GM19467 (cell line): Measurements from ENCODE around the gene LRRC4.

ENCODE experiments used
- ATAC-seq: cut with Tn5 transposase; IDR thresholded peaks from one replicate; pipeline ENCODE4 v1.9.1; 2021; ENCODE audit warnings: mild to moderate bottlenecking, moderate library complexity; ENCODE audit not compliant: unreplicated experiment

Gene LRRC4

DNA sequence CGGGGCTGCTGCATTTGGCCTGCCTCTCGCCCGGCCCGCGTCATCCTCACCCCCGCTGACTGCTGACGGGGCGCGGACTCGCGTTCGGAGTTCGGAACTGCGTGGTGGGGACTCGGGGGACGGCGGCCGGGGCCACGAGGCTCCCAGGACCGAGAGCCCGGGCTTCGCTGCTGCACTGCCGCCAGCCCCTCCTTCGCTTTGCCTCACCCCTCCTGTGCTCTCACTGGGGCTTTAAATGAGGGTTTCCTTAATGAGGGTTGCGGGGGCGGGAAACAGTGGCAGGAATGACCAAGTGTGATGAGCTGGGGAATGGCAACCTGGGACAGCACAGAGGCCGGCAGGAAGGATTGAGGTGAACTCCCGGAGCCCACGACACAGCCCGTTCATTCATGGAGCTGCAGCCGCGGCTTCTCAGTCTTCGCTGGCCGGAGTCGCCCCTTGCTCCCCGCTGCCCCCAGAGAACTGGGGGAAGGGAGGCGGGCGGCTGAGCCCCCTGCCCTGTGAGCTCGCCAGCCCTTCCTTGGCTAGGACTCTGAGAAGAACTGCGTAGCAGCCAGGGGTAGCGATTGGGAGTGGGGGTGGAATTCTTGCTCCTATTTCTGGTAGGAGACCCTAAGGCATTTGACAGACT, 1.5 kb upstream of the LRRC4 start:
- ATAC-seq: peak; percentile 3

DNA sequence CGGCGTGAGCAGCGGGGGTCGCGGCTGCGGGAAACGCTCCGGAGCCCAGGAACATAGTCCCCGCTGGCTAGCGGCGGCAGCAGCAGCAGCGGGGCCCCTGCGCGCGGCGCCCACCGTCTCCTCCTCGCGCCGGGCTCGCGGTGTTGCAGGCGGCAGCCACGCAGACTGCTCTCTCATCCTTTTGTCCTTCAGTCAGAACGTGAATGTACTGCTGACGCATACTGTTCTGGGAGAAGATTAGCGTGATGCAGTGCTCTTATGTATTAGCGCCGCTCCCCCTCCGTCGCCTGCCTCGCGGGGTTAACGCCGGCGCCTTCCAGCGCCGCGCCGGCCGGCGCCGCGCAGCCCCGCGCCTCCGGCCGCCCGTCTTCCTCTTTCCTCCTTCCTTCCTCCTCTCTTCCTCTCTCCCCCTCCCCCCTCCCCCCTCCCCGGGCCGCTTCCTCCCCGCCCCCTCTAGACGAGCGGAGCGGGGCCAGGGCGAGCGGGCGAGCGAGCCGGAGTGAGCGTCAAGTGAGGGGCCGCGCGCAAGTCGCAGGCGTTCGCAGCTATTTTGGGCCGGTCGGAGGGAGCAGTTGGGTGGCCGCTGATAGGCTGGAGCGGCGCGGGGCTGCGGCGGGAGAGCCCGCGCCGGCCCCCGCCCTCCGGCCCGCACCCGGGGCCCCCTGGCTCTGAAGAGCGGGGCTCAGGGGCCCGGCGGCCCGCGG, 816 bp upstream of the LRRC4 start:
- ATAC-seq: peak; percentile 67

- no peak for ATAC-seq
These were observed 979 bp downstream of the LRRC4 start for GRCh38 chr7:128030263-128030653.

GRCh38 chr7:128029405-128029995, 1.7 kb downstream of the LRRC4 start:
- no peak for ATAC-seq

- no peak for ATAC-seq
These were observed 3.7 kb downstream of the LRRC4 start for GRCh38 chr7:128027485-128027980.

GRCh38 chr7:128026551-128026950, 4.7 kb downstream of the LRRC4 start:
- ATAC-seq: no peak

GRCh38 chr7:128025819-128026218, 5.4 kb downstream of the LRRC4 start:
- no peak for ATAC-seq

GRCh38 chr7:128025380-128025779, 5.9 kb downstream of the LRRC4 start:
- no peak for ATAC-seq

DNA sequence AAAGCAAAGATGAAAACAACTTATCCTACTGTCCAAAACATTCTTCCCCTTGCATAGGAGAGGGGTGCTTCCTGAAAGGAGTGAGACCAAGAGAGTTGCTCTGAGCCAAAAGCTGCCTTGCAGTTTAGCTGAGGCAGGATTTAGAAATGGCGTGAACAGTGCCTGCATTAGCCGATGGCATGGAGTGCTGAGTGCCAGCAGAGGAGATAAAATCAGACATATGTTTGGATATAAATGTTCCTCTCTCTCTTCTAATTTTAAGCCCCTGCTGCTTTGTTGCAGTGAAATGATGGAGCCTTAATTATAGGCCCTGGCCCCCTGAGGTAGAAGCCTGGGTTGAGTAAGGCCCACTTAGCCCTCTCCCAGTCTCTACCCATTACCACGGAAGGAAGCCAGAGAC, 7.1 kb downstream of the LRRC4 start:
- ATAC-seq: no peak

DNA sequence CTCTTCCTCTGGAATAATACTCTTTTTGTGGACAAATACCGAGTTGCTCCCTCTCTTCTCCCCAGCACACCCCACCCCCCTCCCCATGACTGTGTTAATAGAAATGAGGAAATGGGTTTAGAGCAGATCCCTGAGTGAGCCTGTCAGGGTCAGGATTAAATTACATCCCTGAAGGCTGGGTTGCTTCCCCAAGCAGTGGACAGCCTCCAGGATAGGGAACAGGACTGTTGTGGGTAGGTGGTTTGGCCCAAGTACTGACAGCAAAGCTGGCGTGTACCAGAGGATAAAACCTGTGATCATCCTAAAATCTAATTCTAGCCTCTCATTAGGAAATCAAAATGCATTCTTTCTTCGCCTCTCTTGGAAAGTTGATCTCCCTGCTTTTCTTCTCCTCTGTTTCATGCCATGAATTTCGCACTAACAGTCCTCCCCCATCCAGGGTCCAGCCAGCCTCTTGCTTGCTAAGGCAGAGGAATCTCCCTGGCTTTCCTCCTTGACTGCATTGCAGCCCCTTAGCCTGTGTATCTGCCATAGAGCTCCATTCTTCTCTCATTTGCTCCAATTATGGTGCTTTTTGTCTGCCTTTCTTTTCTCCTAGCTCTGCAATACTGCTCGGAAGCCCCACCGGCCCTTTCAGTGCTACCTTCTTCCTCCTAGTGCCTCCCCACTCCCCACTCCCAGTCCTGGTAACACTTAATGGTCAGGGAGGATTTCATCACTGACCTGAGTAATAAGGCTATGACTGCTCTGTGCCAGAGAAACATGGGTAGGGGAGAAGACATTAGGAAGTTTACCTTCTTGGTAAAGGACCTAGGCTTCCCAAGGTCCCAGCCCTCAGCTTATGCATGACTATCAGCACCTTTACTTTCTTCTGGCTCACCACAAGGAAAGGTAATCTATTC, 8.4 kb downstream of the LRRC4 start:
- no peak for ATAC-seq

- no peak for ATAC-seq
These were observed 9.9 kb downstream of the LRRC4 start for GRCh38 chr7:128021366-128021765.

GRCh38 chr7:128020159-128020558, 11.1 kb downstream of the LRRC4 start:
- no peak for ATAC-seq

GRCh38 chr7:128019288-128019687, 11.9 kb downstream of the LRRC4 start:
- ATAC-seq: no peak

- no peak for ATAC-seq
These were observed 13.1 kb downstream of the LRRC4 start for GRCh38 chr7:128017862-128018845.

GRCh38 chr7:128017460-128017859, 13.8 kb downstream of the LRRC4 start:
- ATAC-seq: no peak

GRCh38 chr7:128014811-128015210, 16.4 kb downstream of the LRRC4 start:
- no peak for ATAC-seq

GRCh38 chr7:128011131-128011661, 20.0 kb downstream of the LRRC4 start:
- ATAC-seq: no peak

DNA sequence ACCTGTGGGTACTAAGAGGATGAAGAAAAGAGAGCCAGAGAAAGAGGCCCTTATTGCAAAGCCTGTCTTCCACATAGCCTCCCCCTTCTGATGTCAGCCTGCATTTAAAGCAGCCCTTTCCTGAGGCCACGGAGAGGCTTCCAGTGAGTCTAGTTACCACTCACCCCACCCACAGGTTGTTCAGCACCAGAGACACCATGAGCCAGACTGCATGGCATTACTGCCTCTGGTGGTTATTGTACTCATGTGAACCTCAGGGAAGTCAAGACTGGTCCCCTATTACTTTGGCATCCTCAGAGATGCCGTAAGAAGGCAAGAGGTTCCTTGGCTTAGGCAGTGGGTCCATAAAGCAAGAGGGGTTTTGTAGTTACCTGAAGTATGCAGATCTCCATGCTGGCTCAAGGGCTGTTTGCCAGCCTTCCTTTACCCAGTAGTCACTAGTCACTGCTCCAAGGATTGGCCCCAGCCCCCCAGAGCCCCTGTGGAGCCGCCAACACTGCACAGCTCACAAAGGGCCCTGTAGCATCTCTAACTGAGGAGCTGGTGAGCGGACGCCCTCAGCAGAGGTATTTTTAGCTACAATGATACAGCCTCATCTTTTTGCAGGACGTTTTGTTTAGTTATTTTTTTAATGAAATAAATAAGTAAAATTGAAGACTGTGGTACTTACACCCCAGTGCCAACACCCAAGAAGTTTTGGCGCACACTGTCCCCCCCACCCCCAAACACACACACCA, 20.7 kb downstream of the LRRC4 start:
- ATAC-seq: no peak

DNA sequence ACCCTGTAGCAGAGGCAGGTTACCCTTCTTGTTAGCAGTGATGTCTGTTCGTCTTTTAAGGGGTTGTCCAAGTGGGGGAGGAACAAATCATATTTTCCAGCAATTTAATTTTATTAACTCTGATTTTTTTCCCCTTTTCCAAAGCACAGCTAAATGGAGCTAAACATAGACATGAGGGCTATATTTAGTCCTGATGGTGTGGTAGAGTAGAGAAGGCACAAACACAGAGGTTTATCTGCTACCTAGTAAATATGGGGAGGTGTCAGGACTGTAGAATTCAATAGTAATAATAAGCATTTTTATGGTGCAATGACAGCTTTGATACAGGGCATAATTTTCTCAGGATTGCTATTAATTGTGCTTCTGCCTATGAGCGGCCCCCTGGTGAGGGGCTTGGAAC, 22.5 kb downstream of the LRRC4 start:
- no peak for ATAC-seq
